ENCODE data around the gene PRLH.

Gene PRLH

DNA sequence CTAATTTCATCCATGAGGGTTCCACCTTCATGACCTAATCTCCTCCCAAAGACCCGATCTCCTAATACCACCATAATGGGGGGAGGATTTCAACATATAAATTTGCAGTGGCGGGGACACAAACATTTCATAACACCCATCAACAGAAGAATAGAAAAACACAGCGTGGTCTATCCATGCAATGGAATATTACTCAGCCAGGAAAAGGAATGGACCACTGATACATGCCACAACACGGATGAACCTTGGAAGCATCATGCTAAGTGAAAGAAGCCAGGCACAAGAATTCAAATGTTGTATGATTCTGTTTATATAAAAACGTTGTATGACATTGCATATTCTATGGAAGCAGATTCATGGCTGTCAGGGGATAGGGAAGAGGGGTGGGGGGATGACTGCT lies 2.7 kb downstream of the PRLH start:
- H3K4me3 ChIP-seq (ENCODE audit: insufficient read depth, low read length, poor library complexity, severe bottlenecking): no peak overlapping the region
- H3K27me3 ChIP-seq (ENCODE audit: low read length): no peaks in the 10 kb centered on the region
- TF ChIP-seq EZH2phosphoT487 (conservative IDR thresholded peaks at IDR 0.05; ENCODE audit: low read length): no peak
- TF ChIP-seq, protein P1, sequence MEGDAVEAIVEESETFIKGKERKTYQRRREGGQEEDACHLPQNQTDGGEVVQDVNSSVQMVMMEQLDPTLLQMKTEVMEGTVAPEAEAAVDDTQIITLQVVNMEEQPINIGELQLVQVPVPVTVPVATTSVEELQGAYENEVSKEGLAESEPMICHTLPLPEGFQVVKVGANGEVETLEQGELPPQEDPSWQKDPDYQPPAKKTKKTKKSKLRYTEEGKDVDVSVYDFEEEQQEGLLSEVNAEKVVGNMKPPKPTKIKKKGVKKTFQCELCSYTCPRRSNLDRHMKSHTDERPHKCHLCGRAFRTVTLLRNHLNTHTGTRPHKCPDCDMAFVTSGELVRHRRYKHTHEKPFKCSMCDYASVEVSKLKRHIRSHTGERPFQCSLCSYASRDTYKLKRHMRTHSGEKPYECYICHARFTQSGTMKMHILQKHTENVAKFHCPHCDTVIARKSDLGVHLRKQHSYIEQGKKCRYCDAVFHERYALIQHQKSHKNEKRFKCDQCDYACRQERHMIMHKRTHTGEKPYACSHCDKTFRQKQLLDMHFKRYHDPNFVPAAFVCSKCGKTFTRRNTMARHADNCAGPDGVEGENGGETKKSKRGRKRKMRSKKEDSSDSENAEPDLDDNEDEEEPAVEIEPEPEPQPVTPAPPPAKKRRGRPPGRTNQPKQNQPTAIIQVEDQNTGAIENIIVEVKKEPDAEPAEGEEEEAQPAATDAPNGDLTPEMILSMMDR (IDR thresholded peaks at IDR 0.05; ENCODE audit: insufficient read depth, low read length, poor library complexity, severe bottlenecking): no peak
- 0 out of 2 replicates have a peak, but pooled peaks cover 7% of the 10 kb centered on the region for H3K9me3 ChIP-seq (ENCODE audit: insufficient read depth, low read length)
- no peaks in the 10 kb centered on the region for H3K9me2 ChIP-seq (replicated peaks; ENCODE audit: insufficient read depth, low read length)
- no peak overlapping the region for H3K4me2 ChIP-seq (ENCODE audit: low read depth, low read length, poor library complexity, severe bottlenecking)
- H3K27ac ChIP-seq (ENCODE audit: low read depth, low read length): no peak overlapping the region
- no peaks in the 10 kb centered on the region for H4K20me1 ChIP-seq (ENCODE audit: low read depth, low read length)
- H2AFZ ChIP-seq (ENCODE audit: low read depth, low read length, severe bottlenecking): no peak overlapping the region
- no peaks in the 10 kb centered on the region for H3F3A ChIP-seq (ENCODE audit: insufficient read depth)
- no peaks in the 10 kb centered on the region for H3K36me3 ChIP-seq (ENCODE audit: low read length)
- no peaks in the 10 kb centered on the region for H3K79me2 ChIP-seq (ENCODE audit: insufficient read depth, low read length)
- H3K9ac ChIP-seq (ENCODE audit: low read length): no peak overlapping the region

DNA sequence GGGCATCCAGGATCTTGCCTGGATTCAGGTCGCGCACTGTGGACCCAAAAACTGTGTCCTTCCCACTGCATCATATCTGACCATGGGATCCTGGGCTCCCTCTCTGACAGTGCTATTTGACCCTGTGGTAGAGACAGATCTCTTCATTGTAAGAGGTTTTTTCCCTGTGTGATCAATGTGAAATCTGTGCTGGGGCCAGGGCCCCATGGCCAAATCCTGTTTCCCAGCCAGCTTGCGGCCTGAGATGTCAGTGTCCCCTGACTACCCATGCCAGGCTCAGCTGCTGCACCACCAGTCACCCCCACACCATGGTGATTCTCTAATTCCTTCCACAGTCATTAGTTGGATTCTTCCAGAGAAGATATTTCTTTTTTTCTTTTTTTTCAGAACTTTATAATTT lies 3.5 kb downstream of the PRLH start:
- Histone ChIP-seq H3K79me2 (ENCODE audit: insufficient read depth, low read length) (no peaks in the 10 kb centered on the region), H2AFZ (ENCODE audit: low read depth, low read length, severe bottlenecking) (no peak overlapping the region), H3K36me3 (ENCODE audit: low read length) (no peaks in the 10 kb centered on the region), H3F3A (ENCODE audit: insufficient read depth) (no peaks in the 10 kb centered on the region), H3K4me3 (ENCODE audit: insufficient read depth, low read length, poor library complexity, severe bottlenecking) (no peak overlapping the region), H3K9me2 (replicated peaks; ENCODE audit: insufficient read depth, low read length) (no peaks in the 10 kb centered on the region), H4K20me1 (ENCODE audit: low read depth, low read length) (no peaks in the 10 kb centered on the region), H3K9me3 (ENCODE audit: insufficient read depth, low read length) (0 out of 2 replicates have a peak, but pooled peaks cover 7% of the 10 kb centered on the region), H3K9ac (ENCODE audit: low read length) (no peak overlapping the region), H3K4me2 (ENCODE audit: low read depth, low read length, poor library complexity, severe bottlenecking) (no peak overlapping the region), H3K27ac (ENCODE audit: low read depth, low read length) (no peak overlapping the region), H3K27me3 (ENCODE audit: low read length) (no peaks in the 10 kb centered on the region)
- TF ChIP-seq, protein P1 (IDR thresholded peaks at IDR 0.05; ENCODE audit: insufficient read depth, low read length, poor library complexity, severe bottlenecking): no peak
- no peak for TF ChIP-seq EZH2phosphoT487 (conservative IDR thresholded peaks at IDR 0.05; ENCODE audit: low read length)

DNA sequence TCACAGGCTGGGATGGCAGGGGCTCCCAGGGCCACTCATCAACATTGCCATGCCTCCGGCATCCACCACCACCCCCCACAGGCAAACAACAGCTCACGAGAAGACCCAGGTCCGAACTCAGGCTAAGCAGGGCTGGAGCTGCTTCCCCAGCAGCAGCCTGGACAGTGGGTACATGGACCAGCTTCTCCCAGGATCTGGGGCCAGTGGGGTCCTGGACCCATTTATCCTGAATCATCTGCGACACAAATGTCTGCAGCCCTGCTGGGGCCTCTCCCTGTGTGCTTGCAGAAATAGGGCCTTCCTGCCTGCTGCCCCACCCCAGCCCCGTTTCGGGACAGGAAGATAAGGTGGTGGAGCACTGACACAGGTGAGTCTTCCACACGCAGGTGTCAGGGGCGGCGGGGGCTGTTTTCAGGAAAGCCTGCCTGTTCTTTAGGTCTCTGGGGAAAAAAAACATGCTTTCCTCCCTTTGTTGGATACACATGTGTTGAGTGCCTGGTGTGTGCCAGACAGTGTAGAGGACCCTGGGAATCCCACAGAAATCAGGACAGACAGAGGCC lies 4.5 kb downstream of the PRLH start:
- no peak for TF ChIP-seq EZH2phosphoT487 (conservative IDR thresholded peaks at IDR 0.05; ENCODE audit: low read length)
- TF ChIP-seq, protein P1 (IDR thresholded peaks at IDR 0.05; ENCODE audit: insufficient read depth, low read length, poor library complexity, severe bottlenecking): no peak
- Histone ChIP-seq H3K79me2 (ENCODE audit: insufficient read depth, low read length) (no peaks in the 10 kb centered on the region), H3K4me3 (ENCODE audit: insufficient read depth, low read length, poor library complexity, severe bottlenecking) (no peak overlapping the region), H4K20me1 (ENCODE audit: low read depth, low read length) (no peaks in the 10 kb centered on the region), H3K9me2 (replicated peaks; ENCODE audit: insufficient read depth, low read length) (no peaks in the 10 kb centered on the region), H3K27ac (ENCODE audit: low read depth, low read length) (no peak overlapping the region), H3K4me2 (ENCODE audit: low read depth, low read length, poor library complexity, severe bottlenecking) (no peak overlapping the region), H3F3A (ENCODE audit: insufficient read depth) (no peaks in the 10 kb centered on the region), H3K36me3 (ENCODE audit: low read length) (no peaks in the 10 kb centered on the region), H3K9me3 (ENCODE audit: insufficient read depth, low read length) (0 out of 2 replicates have a peak, but pooled peaks cover 1% of the 10 kb centered on the region), H3K9ac (ENCODE audit: low read length) (no peak overlapping the region), H2AFZ (ENCODE audit: low read depth, low read length, severe bottlenecking) (no peak overlapping the region), H3K27me3 (ENCODE audit: low read length) (no peaks in the 10 kb centered on the region)

Measured in SU-DHL-6 (cell line).